ENCODE measurements around the gene PLCB1.

DNA sequence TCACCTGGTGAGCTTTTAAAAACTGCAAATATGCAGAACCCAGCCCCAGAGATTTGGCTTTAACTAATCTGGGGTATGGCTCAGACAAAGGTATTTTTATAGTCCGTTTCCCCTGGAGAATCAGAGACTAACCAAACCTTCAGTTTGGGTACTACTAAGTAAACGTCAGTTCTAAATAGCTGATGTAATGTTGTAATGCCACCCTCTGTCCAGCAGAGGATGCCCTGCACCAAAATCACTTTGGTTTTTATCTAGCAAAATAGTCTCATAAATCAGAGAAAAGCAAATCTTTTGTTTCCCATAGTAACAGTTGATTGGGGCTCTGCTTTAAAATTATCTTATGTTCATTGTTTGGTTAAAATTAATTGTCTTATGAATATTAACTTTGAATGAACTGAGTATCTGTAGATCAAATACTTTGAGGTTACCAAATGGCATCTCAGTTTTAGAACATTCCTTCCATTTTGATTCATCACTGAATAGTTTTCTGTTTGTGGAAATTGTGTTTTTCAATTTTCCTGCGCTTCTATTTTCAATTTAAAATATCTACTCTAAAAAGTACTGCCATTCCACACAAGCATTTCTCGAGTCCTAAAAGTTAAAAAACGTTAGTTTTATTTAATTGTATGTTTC is 658.5 kb downstream of the PLCB1 start:
- TF ChIP-seq, protein P1, sequence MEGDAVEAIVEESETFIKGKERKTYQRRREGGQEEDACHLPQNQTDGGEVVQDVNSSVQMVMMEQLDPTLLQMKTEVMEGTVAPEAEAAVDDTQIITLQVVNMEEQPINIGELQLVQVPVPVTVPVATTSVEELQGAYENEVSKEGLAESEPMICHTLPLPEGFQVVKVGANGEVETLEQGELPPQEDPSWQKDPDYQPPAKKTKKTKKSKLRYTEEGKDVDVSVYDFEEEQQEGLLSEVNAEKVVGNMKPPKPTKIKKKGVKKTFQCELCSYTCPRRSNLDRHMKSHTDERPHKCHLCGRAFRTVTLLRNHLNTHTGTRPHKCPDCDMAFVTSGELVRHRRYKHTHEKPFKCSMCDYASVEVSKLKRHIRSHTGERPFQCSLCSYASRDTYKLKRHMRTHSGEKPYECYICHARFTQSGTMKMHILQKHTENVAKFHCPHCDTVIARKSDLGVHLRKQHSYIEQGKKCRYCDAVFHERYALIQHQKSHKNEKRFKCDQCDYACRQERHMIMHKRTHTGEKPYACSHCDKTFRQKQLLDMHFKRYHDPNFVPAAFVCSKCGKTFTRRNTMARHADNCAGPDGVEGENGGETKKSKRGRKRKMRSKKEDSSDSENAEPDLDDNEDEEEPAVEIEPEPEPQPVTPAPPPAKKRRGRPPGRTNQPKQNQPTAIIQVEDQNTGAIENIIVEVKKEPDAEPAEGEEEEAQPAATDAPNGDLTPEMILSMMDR (IDR thresholded peaks at IDR 0.05 in 2 of 3, conservative IDR thresholded peaks at IDR 0.05 in 1 of 3; ENCODE audit: control insufficient read depth in 2 of 3, extremely low read depth in 1 of 3, insufficient read depth in 1 of 3, low read depth in 3 of 3, low read length in 3 of 3) = peak; percentile 78 to 96 (median 94)
- TF ChIP-seq PML (IDR thresholded peaks at IDR 0.05; ENCODE audit: low read length) (no peak), FOXK2 (IDR thresholded peaks at IDR 0.05) (no peak), POLR2A (IDR thresholded peaks at IDR 0.05; ENCODE audit: low read depth, low read length) (no peak), RAD21 (IDR thresholded peaks at IDR 0.05; ENCODE audit: insufficient read depth, low read depth, low read length) (peak; percentile 65), ZNF274 (IDR thresholded peaks at IDR 0.05; ENCODE audit: insufficient read depth, insufficient read length) (no peak)
- TF ChIP-seq, protein P2, sequence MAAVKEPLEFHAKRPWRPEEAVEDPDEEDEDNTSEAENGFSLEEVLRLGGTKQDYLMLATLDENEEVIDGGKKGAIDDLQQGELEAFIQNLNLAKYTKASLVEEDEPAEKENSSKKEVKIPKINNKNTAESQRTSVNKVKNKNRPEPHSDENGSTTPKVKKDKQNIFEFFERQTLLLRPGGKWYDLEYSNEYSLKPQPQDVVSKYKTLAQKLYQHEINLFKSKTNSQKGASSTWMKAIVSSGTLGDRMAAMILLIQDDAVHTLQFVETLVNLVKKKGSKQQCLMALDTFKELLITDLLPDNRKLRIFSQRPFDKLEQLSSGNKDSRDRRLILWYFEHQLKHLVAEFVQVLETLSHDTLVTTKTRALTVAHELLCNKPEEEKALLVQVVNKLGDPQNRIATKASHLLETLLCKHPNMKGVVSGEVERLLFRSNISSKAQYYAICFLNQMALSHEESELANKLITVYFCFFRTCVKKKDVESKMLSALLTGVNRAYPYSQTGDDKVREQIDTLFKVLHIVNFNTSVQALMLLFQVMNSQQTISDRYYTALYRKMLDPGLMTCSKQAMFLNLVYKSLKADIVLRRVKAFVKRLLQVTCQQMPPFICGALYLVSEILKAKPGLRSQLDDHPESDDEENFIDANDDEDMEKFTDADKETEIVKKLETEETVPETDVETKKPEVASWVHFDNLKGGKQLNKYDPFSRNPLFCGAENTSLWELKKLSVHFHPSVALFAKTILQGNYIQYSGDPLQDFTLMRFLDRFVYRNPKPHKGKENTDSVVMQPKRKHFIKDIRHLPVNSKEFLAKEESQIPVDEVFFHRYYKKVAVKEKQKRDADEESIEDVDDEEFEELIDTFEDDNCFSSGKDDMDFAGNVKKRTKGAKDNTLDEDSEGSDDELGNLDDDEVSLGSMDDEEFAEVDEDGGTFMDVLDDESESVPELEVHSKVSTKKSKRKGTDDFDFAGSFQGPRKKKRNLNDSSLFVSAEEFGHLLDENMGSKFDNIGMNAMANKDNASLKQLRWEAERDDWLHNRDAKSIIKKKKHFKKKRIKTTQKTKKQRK (IDR thresholded peaks at IDR 0.05; ENCODE audit: low read depth, low read length) = no peak
- TF ChIP-seq, protein P3, sequence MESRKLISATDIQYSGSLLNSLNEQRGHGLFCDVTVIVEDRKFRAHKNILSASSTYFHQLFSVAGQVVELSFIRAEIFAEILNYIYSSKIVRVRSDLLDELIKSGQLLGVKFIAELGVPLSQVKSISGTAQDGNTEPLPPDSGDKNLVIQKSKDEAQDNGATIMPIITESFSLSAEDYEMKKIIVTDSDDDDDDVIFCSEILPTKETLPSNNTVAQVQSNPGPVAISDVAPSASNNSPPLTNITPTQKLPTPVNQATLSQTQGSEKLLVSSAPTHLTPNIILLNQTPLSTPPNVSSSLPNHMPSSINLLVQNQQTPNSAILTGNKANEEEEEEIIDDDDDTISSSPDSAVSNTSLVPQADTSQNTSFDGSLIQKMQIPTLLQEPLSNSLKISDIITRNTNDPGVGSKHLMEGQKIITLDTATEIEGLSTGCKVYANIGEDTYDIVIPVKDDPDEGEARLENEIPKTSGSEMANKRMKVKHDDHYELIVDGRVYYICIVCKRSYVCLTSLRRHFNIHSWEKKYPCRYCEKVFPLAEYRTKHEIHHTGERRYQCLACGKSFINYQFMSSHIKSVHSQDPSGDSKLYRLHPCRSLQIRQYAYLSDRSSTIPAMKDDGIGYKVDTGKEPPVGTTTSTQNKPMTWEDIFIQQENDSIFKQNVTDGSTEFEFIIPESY (IDR thresholded peaks at IDR 0.05) = no peak
